NCI-H2029 (cell line): ENCODE results near the gene IRS4.

Experiments used
- DNase-seq: peaks from one replicate; lab custom pipeline; 2025; lab: John Stamatoyannopoulos, UW

Gene IRS4

GRCh38 chrX:108736509-108737479, at the start of gene IRS4:
IRS4 (minus strand) TSS chrX:108736563.
- DNase-seq, result no peak

DNA sequence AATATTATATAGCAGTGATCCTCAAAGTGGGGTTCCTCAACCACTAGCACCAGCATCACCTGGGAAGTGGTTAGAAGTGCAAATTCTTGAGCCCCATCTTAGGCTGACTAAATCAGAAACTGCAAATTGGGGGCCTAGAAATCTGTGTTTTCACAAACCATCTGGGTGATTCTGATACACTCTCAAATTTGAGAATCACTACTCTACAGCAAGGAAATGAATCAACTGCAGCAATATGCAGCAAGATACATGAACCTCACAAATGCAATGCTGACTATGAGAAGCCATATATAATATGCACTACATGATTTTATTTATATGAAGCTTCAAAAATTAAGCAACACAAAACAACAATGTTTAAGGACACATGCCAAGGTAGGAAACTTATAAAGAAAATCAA, 36.2 kb upstream of the IRS4 start:
- DNase-seq, result no peak

- DNase-seq, result no peak
Measured at GRCh38 chrX:108763559-108763958, 27.2 kb upstream of the IRS4 start.

DNA sequence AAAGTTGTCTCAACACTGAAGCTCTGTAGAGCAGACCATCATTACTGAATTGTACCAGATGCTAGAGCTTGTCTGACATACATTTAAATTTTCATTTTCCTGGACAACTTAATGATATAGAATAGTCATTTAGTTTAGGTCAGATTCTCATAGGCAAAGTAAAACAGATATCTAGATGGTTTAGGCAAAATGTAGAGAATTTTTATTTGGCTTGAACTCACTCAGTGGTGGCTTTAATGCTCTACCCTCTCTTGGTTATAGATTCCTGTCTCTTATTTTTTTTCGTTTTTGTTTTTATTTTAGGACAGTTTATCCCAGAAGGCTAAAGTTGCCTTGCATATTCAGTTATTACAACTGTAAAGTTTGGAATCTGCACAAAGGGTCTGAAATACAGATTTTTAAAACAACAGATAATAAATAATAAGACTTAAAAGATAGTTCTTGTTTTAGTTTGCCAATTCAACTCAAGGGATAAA, 4.0 kb upstream of the IRS4 start:
- DNase-seq, result no peak

- DNase-seq, result no peak
Measured at GRCh38 chrX:108737754-108738153, 1.4 kb upstream of the IRS4 start.

DNA sequence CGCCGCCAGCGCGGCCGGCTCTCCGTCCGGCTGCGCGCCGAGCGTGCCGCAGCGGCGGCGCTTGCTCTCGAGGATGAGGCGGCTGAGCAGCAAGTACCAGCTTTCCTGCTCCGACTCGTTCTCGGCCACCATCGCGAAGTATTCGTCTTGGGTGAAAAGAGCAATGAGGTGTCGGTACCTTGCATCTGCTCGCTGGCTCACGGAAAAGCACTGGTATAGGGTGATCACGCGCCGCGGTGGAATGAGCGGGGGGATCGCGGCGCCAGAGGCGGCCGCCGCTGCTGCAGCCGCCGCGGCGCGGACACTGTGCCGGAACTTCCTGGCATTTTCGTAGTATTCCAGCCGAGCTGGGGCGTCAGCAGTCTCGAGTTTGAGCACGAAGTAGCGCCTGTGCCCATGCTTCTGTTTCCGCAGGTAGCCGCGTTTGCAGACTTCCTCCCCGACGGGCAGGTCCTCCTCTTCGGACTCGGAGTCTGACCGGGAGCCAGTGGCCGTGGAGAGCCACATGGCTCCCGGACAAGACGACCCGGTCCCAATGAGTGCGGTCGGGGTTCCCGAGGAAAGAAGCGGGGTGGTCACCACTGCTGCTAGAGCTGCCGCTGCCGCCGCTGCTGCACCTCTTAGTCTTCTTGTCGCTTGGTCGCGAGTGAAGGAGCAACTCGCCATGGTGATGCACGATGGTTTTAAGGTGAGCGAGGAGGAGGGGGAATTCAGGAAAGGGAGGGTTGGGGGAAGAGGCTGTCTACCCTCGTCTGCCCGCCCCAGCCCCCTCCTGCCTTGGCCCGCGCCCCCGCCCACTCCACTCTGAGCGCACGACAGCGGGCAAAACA, 469 bp downstream of the IRS4 start:
- DNase-seq, result no peak

DNA sequence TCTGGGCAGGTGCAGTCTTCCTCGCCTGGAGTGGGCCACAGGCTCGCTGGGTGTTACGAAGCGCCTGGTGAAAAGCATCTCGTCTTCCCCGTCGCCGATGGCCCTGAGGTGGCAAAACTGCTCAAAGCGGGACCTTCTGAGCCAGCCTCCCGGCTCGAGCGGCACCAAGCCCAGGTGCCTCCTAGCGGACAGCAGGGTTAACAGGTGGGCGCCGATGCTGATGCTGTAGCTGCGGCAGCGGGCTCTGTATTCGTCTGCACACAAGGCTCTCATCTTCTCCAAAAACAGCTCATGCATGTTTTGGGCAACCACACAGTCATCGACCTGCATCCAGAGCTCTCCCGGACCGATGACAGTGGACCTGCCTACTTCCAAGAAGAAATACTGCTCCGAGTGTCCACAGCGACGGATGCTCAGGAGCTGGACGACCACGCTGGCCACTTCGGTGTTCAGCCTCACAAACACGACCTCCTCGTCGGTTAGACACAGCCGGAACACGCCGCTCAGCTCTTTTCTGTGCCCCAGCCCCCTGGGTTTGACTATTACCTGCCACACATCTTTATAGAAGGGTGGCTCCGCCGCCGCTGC, 1.2 kb downstream of the IRS4 start:
- DNase-seq, result no peak

- DNase-seq, result no peak
Measured at GRCh38 chrX:108734426-108734825, 1.9 kb downstream of the IRS4 start.

- no peak for DNase-seq
Measured at GRCh38 chrX:108732630-108733321, 3.6 kb downstream of the IRS4 start.

DNA sequence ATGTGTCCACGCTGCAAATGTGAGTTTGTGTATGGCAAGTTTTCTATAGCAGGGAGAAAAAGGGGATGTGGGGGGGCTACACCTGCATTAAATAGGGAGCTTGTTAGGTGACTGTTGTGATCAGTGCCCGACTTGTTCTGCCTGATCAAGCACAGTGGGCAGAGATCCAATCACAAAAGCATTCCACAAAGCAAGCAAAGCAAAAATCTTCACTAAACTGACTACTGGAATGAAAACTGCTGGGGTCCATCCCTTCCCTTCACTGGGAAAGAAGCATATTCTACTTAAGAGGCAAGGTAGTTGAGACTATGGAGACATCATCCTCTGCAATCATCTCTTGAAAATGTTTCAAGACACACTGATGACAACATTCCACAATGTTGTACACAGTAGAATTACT, 5.2 kb downstream of the IRS4 start:
- no peak for DNase-seq

- no peak for DNase-seq
Measured at GRCh38 chrX:108726748-108727147, 9.6 kb downstream of the IRS4 start.

- no peak for DNase-seq
Measured at GRCh38 chrX:108722561-108722960, 13.8 kb downstream of the IRS4 start.

DNA sequence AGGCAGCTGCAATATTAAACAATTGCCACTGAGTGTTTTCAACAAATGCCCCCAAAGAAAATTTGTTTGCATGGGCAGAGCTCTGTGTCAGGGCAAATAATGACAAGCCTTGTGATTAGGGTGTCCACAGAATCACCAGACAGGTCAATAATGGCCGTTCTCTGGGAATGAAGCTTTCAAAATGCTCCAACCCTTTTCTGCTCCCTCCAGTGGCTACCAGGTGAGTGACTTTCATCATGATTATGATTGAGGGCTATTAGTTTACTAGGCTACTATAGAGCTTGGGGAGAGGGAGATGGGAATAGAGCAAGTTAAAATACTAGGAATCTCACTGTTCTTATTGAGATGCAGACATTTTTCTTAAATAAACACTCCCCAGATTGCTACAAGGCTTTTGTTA, 23.5 kb downstream of the IRS4 start:
- DNase-seq, result no peak

GRCh38 chrX:108704839-108705238, 31.5 kb downstream of the IRS4 start:
- no peak for DNase-seq

- DNase-seq, result no peak
Measured at GRCh38 chrX:108702530-108702929, 33.8 kb downstream of the IRS4 start.

DNA sequence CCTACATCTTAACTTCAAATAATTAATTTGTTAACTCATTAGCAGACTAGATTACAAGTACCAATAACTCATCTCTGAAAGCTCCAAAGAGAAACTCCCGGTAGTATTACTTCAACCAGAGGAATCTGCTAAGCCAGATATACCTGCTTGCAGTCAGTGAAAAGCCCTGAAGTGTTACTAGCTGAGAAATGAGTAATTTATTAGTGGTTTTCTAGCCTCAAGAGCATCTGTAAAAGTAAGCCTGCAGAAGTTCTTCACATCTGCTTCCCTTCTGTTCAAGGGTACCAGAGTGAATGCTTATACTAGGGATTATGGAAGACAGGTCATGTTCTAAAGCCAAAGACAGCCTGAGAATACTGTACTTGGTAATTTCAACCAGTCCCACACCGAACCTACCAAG, 34.7 kb downstream of the IRS4 start:
- DNase-seq, result no peak

GRCh38 chrX:108699368-108699767, 37.0 kb downstream of the IRS4 start:
- DNase-seq, result peak; percentile 1

DNA sequence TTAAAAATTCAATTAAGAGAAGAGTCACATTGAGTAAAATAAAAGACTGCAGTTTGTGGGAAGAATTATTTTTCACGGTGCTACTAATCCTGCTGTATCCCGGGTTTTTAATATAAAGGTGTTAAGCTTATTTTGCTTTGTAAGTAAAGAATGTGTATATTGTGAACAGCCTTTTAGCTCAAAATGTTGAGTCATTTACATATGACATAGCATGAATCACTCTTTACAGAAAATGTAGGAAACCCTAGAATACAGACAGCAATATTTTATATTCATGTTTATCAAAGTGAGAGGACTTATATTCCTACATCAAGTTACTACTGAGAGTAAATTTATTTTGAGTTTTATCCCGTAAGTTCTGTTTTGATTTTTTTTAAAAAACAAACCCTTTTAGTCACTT, 39.7 kb downstream of the IRS4 start:
- DNase-seq, result no peak
